ENCODE measurements around the gene VCP. TPM values are rescaled to one million over a fixed set of nuclear protein-coding genes. Genes with fewer than 3 reads are reported as not detected.

The VCP gene
- total and polyA plus RNA-seq, 9 of the 15 experiments (the other 6 are each of a cell fraction or from before 2014, with no cell fraction given), result 7.1 to 257 (median 199) TPM

DNA sequence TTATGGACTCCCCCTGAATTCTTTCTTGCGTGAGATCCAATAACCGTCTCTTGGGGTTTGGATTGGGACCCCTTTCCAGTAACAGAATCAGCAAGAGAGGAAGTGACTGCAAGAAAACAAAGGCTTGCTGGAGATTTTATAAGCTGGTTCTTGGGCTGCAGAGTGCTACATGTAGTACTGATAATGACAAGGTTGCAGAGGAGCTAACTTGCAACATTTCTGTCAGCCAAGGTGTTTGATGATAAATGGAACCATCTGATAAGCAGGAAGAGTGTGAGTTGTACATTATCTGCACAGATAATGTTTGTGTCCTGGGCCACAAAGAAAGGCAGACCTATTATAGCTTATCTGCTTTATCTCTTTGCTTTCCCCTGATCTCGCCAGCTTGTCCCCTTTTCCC lies 45.8 kb downstream of the VCP start (continued):
- TF ChIP-seq CBFA2T3 (IDR thresholded peaks at IDR 0.05) (peak; percentile 80), SNIP1 (IDR thresholded peaks at IDR 0.05; ENCODE audit: low read depth) (no peak), RBBP5 (IDR thresholded peaks at IDR 0.05; ENCODE audit: borderline replicate concordance, insufficient read depth, low read length, poor library complexity, severe bottlenecking) (no peak), ZNF124 (CRISPR knock-in tag; IDR thresholded peaks at IDR 0.05) (no peak), ARID1B (IDR thresholded peaks at IDR 0.05) (peak; percentile 62), HDAC6 (IDR thresholded peaks at IDR 0.05; ENCODE audit: low read depth, low read length) (no peak), EP300 (IDR thresholded peaks at IDR 0.05; ENCODE audit: low read length) (peak; percentile 60; the same call in 1 of the 2 replicates), POLR2G (IDR thresholded peaks at IDR 0.05; ENCODE audit: low read depth, low read length) (no peak), NCOR1 (IDR thresholded peaks at IDR 0.05) (peak; percentile 20; the same call in 1 of the 2 replicates), TCF3 (CRISPR knock-in tag; IDR thresholded peaks at IDR 0.05) (0 out of 2 replicates have a peak, but pooled peaks have one; percentile 35), ZNF780A (CRISPR knock-in tag; IDR thresholded peaks at IDR 0.05) (no peak), FOXA3 (CRISPR knock-in tag; conservative IDR thresholded peaks at IDR 0.05 in 1 of 2, IDR thresholded peaks at IDR 0.05 in 1 of 2) (no peak), TEAD4 (IDR thresholded peaks at IDR 0.05; ENCODE audit: low read length) (peak; percentile 62), TEAD4 (CRISPR knock-in tag; IDR thresholded peaks at IDR 0.05; ENCODE audit: borderline replicate concordance) (no peak), KLF13 (tag; IDR thresholded peaks at IDR 0.05; ENCODE audit: borderline replicate concordance, low read depth) (no peak), CC2D1A (IDR thresholded peaks at IDR 0.05) (no peak), CEBPB (tag; IDR thresholded peaks at IDR 0.05) (0 out of 2 replicates have a peak, but pooled peaks have one; percentile 11), MTA1 (IDR thresholded peaks at IDR 0.05; ENCODE audit: borderline replicate concordance) (peak; percentile 50; the same call in 1 of the 2 replicates), ESRRB (CRISPR knock-in tag; IDR thresholded peaks at IDR 0.05; ENCODE audit: borderline replicate concordance) (no peak)
- TF ChIP-seq, protein P1, sequence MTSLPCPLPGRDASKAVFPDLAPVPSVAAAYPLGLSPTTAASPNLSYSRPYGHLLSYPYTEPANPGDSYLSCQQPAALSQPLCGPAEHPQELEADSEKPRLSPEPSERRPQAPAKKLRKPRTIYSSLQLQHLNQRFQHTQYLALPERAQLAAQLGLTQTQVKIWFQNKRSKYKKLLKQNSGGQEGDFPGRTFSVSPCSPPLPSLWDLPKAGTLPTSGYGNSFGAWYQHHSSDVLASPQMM (CRISPR knock-in tag; IDR thresholded peaks at IDR 0.05), result no peak
- TF ChIP-seq, protein P2, sequence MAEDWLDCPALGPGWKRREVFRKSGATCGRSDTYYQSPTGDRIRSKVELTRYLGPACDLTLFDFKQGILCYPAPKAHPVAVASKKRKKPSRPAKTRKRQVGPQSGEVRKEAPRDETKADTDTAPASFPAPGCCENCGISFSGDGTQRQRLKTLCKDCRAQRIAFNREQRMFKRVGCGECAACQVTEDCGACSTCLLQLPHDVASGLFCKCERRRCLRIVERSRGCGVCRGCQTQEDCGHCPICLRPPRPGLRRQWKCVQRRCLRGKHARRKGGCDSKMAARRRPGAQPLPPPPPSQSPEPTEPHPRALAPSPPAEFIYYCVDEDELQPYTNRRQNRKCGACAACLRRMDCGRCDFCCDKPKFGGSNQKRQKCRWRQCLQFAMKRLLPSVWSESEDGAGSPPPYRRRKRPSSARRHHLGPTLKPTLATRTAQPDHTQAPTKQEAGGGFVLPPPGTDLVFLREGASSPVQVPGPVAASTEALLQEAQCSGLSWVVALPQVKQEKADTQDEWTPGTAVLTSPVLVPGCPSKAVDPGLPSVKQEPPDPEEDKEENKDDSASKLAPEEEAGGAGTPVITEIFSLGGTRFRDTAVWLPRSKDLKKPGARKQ (CRISPR knock-in tag; IDR thresholded peaks at IDR 0.05), result no peak
- TF ChIP-seq, protein P3, sequence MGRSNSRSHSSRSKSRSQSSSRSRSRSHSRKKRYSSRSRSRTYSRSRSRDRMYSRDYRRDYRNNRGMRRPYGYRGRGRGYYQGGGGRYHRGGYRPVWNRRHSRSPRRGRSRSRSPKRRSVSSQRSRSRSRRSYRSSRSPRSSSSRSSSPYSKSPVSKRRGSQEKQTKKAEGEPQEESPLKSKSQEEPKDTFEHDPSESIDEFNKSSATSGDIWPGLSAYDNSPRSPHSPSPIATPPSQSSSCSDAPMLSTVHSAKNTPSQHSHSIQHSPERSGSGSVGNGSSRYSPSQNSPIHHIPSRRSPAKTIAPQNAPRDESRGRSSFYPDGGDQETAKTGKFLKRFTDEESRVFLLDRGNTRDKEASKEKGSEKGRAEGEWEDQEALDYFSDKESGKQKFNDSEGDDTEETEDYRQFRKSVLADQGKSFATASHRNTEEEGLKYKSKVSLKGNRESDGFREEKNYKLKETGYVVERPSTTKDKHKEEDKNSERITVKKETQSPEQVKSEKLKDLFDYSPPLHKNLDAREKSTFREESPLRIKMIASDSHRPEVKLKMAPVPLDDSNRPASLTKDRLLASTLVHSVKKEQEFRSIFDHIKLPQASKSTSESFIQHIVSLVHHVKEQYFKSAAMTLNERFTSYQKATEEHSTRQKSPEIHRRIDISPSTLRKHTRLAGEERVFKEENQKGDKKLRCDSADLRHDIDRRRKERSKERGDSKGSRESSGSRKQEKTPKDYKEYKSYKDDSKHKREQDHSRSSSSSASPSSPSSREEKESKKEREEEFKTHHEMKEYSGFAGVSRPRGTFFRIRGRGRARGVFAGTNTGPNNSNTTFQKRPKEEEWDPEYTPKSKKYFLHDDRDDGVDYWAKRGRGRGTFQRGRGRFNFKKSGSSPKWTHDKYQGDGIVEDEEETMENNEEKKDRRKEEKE (IDR thresholded peaks at IDR 0.05; ENCODE audit: borderline replicate concordance in 1 of 2, control insufficient read depth in 1 of 2, low read depth in 2 of 2, low read length in 1 of 2), result no peak
- TF ChIP-seq, protein P4, sequence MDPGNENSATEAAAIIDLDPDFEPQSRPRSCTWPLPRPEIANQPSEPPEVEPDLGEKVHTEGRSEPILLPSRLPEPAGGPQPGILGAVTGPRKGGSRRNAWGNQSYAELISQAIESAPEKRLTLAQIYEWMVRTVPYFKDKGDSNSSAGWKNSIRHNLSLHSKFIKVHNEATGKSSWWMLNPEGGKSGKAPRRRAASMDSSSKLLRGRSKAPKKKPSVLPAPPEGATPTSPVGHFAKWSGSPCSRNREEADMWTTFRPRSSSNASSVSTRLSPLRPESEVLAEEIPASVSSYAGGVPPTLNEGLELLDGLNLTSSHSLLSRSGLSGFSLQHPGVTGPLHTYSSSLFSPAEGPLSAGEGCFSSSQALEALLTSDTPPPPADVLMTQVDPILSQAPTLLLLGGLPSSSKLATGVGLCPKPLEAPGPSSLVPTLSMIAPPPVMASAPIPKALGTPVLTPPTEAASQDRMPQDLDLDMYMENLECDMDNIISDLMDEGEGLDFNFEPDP (CRISPR knock-in tag; IDR thresholded peaks at IDR 0.05), result no peak

Data from K562 (cell line).